ENCODE results near the gene SRP19. TPM values are rescaled to one million over a fixed set of nuclear protein-coding genes. Genes with fewer than 3 reads are reported as not detected.

SRP19 gene
- total RNA-seq, 1 donor: 84.6 TPM

DNA sequence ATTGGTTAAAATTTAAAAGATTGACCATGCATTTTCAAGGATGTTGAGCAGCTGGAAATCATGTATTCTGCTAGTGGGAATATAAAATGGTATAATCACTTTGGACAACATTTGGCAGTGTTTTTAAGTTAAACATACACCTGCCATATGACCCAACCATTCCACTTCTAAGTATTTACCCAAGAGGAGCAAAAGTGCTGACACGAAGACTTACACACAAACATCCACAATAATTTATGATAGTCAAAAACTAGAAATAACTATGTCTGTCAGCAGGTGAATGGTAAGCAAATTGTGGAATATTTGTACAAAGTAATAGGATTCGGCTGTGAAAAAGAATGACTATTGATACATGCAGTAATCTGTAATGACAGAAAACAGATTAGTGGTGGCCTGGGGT is 30.7 kb upstream of the SRP19 start:
- no peak for DNase-seq (ENCODE audit: low read depth)
- TF ChIP-seq, protein P1, sequence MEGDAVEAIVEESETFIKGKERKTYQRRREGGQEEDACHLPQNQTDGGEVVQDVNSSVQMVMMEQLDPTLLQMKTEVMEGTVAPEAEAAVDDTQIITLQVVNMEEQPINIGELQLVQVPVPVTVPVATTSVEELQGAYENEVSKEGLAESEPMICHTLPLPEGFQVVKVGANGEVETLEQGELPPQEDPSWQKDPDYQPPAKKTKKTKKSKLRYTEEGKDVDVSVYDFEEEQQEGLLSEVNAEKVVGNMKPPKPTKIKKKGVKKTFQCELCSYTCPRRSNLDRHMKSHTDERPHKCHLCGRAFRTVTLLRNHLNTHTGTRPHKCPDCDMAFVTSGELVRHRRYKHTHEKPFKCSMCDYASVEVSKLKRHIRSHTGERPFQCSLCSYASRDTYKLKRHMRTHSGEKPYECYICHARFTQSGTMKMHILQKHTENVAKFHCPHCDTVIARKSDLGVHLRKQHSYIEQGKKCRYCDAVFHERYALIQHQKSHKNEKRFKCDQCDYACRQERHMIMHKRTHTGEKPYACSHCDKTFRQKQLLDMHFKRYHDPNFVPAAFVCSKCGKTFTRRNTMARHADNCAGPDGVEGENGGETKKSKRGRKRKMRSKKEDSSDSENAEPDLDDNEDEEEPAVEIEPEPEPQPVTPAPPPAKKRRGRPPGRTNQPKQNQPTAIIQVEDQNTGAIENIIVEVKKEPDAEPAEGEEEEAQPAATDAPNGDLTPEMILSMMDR (IDR thresholded peaks at IDR 0.05; ENCODE audit: insufficient read depth, low read depth, low read length): no peak
- no peak overlapping the region for H3K4me3 ChIP-seq (ENCODE audit: low read depth, low read length)

DNA sequence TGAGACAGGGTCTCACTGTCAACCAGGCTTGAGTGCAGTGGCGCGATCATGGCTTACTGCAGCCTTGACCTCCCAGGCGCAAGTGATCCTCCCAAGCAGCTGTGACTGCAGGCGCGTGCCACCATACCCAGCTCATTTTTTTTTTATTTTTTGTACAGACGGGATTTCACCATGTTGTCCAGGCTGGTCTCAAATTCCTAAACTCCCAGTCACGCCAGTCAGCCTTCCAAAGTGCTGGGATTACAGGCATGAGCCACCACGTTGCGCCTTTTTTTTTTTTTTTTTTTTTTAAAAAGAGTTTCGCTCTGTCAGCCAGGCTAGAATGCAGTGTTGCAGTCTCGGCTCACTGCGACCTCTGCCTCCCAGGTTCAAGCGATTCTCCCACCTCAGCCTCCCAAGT is 27.1 kb upstream of the SRP19 start:
- H3K4me3 ChIP-seq (ENCODE audit: low read depth, low read length): no peak overlapping the region
- TF ChIP-seq, protein P1 (IDR thresholded peaks at IDR 0.05; ENCODE audit: insufficient read depth, low read depth, low read length): no peak
- no peak for DNase-seq (ENCODE audit: low read depth)

DNA sequence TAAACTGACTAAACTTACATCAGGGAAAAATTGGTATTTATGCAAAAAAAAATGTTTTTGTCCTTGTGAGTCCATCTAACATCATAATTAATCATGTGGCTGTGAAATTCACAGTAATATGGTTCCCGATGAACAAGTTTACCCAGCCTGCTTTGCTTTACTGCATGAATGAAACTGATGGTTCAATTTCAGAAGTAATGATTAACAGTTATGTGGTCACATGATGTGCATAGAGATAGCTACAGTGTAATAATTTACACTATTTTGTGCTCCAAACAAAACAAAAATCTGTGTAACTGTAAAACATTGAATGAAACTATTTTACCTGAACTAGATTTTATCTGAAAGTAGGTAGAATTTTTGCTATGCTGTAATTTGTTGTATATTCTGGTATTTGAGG is 16.6 kb upstream of the SRP19 start:
- no peak for DNase-seq (ENCODE audit: low read depth)
- no peak overlapping the region for H3K4me3 ChIP-seq (ENCODE audit: low read depth, low read length)
- TF ChIP-seq, protein P1 (IDR thresholded peaks at IDR 0.05; ENCODE audit: insufficient read depth, low read depth, low read length): no peak

DNA sequence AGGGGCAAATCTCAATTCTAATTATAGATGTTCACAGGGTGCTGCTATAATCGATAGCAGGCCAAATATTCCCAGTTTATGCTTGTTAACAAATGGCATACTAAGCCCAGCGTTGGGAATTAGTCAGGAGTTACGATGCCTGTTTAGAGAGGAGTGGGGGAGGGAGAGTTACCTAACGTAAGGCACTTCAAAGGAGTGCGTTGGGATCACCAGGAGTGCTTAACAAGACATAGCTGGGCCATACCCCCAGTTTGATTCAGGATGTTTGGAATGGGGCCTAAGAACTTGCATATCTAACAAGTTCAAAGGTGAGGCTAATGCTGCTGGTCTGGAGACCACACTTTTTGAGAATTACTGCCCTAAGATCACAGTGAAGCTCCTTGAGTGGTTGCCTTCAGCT is 14.5 kb upstream of the SRP19 start:
- TF ChIP-seq, protein P1 (IDR thresholded peaks at IDR 0.05; ENCODE audit: insufficient read depth, low read depth, low read length): no peak
- no peak overlapping the region for H3K4me3 ChIP-seq (ENCODE audit: low read depth, low read length)
- no peak for DNase-seq (ENCODE audit: low read depth)

DNA sequence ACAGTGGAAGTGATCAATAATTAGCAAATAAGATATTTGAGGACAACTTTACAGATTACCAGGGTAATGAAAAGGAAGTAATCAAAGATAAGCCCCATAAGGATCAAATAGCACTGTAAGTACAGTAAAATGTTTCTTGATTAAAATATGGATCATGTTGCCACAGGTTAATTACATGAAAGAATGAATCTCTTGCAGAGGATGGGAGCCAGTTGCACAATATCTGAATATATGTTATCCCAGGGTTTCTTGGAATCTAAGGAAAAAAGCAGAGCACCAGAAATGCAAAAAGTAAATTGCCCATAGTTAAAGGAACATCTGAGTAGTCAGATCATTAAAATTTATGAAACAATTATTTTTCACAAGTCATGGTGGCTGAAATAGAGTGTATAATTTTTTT is 13.8 kb upstream of the SRP19 start:
- TF ChIP-seq, protein P1 (IDR thresholded peaks at IDR 0.05; ENCODE audit: insufficient read depth, low read depth, low read length): no peak
- H3K4me3 ChIP-seq (ENCODE audit: low read depth, low read length): no peak overlapping the region
- no peak for DNase-seq (ENCODE audit: low read depth)

DNA sequence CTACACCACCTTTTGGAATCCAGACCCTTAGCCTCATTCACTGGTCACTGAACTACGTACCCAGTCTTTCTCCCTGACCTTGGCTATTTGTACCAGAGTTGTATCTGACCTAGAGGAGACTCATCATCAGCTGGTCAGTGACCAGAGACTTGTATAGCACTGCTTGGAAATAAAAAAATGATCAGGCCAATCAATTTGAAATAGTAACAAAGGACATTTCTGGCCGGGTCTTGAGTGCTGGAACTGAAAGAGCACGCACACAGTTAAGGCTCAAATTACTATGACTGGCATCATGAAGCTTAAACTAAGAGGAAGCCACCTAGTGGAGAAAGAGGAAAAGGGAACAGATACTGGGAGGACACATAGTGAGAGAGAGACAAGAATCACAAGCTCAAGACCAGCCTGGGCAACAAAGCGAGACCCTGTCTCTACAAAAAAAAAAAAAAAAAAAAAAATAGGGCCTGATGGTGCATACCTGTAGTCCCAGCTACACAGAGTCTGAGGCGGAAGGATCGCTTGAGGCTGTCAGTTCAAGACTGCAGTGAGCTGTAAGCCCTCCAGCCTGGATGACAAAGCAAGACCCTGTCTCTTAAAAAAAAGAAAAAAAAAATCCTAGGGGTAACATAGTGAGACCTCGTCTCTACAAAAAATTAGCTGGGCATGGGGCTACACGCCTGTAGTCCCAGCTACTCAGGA is 12.8 kb upstream of the SRP19 start:
- TF ChIP-seq, protein P1 (IDR thresholded peaks at IDR 0.05; ENCODE audit: insufficient read depth, low read depth, low read length): peak; percentile 78
- DNase-seq (ENCODE audit: low read depth): peak; percentile 80
- H3K4me3 ChIP-seq (ENCODE audit: low read depth, low read length): no peak overlapping the region

DNA sequence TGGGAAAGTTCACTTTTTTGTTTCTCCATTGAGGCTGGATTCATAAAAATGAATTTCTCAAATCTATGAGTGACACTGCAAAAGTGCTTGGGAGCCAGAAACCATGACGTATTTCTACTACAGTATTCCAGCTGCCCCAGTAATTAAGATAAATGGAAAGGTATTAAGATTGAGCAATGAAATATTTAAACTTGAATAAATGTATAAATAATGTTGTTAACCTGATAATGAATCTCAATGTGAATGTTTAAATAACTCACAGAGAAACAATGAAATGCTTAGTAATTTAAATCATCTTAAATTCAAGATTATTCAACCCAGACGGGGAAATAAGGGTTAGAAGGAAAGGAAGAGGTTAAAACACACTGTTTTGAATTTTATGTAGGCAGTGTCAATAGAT is 11.2 kb upstream of the SRP19 start:
- no peak overlapping the region for H3K4me3 ChIP-seq (ENCODE audit: low read depth, low read length)
- DNase-seq (ENCODE audit: low read depth): no peak
- TF ChIP-seq, protein P1 (IDR thresholded peaks at IDR 0.05; ENCODE audit: insufficient read depth, low read depth, low read length): no peak

All from fibroblast of villous mesenchyme (primary cell).